Ascending aorta (tissue), 2 donors: Measurements from ENCODE around the gene PROC. TPM values are rescaled to one million over a fixed set of nuclear protein-coding genes. Genes with fewer than 3 reads are reported as not detected.
A peak's percentile ranks its signal among the peaks of the same experiment; 100 is the strongest.

Experiments used
- DNase-seq, 2 donors: peaks; one replicate each; pipeline ENCODE4 v3.0.0-alpha.2; 2019; ENCODE audit warnings: low spot score in 2 of 2
- H3K27ac ChIP-seq, 2 donors: fragments of 200-600 bp; sonication (generic); one replicate each; pipeline ENCODE4 v1.5.1; 2016 to 2017; ENCODE audit warnings: mild to moderate bottlenecking in 1 of 2
- H3K27me3 ChIP-seq: fragments of 200-600 bp; sonication (generic); one replicate; pipeline ENCODE4 v1.5.1; 2017
- H3K36me3 ChIP-seq, 2 donors: fragments of 200-600 bp; sonication (generic); one replicate each; pipeline ENCODE4 v1.5.1; 2016
- H3K4me1 ChIP-seq, 2 donors: fragments of 200-600 bp; sonication (generic); one replicate each; pipeline ENCODE4 v1.5.1; 2016 to 2017; ENCODE audit warnings: mild to moderate bottlenecking in 1 of 2
- H3K4me3 ChIP-seq, 2 donors: fragments of 200-600 bp; sonication (generic); one replicate each; pipeline ENCODE4 v1.5.1; 2016 to 2017; ENCODE audit warnings: mild to moderate bottlenecking in 1 of 2
- H3K9me3 ChIP-seq, 2 donors: fragments of 200-600 bp; sonication (generic); one replicate each; pipeline ENCODE4 v1.5.1; 2016
- intact Hi-C: fragments of 100-400 bp; cut with DNase I; formaldehyde crosslinking; loops from one replicate; pipeline ENCODE4 v1.15.1; 2023
- total RNA-seq: library from RNA; depleted of rRNA; stranded (reverse); fragments of >200 nt; gene quantifications from one replicate; pipeline ENCODE4 v1.1.0, GENCODE V29; 2016
- TF ChIP-seq, protein P1 (sequence below), 3 experiments: fragments of 200-600 bp in 2 of 3; fragments of 450-650 bp in 1 of 3; sonication (generic) in 2 of 3; IDR thresholded peaks; one replicate each; pipeline ENCODE4 v1.5.1; 2016 to 2019; ENCODE audit warnings: antibody characterized with exemption in 3 of 3, mild to moderate bottlenecking in 1 of 3, moderate library complexity in 1 of 3

Gene PROC
- total RNA-seq, 1 donor from 2014 or later = not detected

DNA sequence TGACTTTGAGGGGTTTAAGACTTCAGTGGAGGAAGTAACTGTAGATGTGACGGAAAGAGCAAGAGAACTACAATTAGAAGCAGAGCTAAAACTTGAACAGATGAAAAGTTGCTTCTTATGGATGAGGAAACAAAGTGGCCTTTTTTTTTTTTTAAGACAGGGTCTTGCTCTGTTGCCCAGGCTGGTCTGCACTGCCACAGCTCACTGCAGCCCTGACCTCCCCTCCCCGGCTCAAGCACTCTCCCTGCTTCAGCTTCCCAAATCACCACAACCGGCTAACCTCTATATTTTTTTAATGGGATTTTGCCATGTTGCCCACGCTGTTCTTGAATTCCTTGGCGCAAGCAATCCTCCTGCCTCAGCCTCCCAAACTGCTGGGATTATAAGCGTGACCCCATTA is 33.7 kb upstream of the PROC start:
- Histone ChIP-seq H3K27ac (peak overlapping the region in 1 of 2 donors; percentile 7), H3K9me3 (no peaks in the 10 kb centered on the region), H3K4me3 (no peak overlapping the region), H3K36me3 (no peaks in the 10 kb centered on the region), H3K4me1 (peaks cover 3 to 9% of the 10 kb centered on the region in 2 donors), H3K27me3 (no peaks in the 10 kb centered on the region)
- DNase-seq = no peak
- TF ChIP-seq, protein P1, sequence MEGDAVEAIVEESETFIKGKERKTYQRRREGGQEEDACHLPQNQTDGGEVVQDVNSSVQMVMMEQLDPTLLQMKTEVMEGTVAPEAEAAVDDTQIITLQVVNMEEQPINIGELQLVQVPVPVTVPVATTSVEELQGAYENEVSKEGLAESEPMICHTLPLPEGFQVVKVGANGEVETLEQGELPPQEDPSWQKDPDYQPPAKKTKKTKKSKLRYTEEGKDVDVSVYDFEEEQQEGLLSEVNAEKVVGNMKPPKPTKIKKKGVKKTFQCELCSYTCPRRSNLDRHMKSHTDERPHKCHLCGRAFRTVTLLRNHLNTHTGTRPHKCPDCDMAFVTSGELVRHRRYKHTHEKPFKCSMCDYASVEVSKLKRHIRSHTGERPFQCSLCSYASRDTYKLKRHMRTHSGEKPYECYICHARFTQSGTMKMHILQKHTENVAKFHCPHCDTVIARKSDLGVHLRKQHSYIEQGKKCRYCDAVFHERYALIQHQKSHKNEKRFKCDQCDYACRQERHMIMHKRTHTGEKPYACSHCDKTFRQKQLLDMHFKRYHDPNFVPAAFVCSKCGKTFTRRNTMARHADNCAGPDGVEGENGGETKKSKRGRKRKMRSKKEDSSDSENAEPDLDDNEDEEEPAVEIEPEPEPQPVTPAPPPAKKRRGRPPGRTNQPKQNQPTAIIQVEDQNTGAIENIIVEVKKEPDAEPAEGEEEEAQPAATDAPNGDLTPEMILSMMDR (IDR thresholded peaks at IDR 0.05) = no peak
- intact Hi-C loops = loop anchor here (10.0 kb wide), 1 partner anchor 290 kb away; the partner anchor contains the start of gene LIMS2

DNA sequence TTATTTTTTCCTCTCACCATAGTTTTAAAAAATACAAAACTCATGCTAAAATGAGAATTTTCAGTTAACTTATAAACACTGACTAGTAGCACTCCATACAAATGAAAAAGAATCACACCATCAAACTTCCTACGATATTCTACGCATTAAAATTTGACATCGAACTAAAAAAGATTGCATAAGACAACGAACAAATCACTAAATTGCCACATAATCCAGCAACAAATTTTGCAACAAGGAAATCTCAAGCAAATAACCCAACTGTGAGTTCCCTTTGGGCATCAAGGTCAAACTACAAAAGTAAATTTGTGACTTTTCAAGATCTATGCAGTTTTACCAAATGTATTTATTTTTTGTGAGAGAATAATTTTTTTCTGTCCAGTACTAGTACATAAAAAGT is 32.0 kb upstream of the PROC start:
- no peaks in the 10 kb centered on the region for H3K27me3 ChIP-seq
- peak overlapping the region; percentile 98 to 100 for H3K27ac ChIP-seq
- no peaks in the 10 kb centered on the region for H3K9me3 ChIP-seq
- H3K36me3 ChIP-seq = no peaks in the 10 kb centered on the region
- DNase-seq = no peak
- intact Hi-C loops = loop anchor here (2.0 to 10.0 kb wide), 3 partner anchors 31 to 289 kb away; partner anchors contain the start of gene LIMS2
- TF ChIP-seq, protein P1 (IDR thresholded peaks at IDR 0.05) = no peak
- peak overlapping the region; percentile 90 to 99 for H3K4me3 ChIP-seq
- peaks cover 3 to 9% of the 10 kb centered on the region in 2 donors for H3K4me1 ChIP-seq

DNA sequence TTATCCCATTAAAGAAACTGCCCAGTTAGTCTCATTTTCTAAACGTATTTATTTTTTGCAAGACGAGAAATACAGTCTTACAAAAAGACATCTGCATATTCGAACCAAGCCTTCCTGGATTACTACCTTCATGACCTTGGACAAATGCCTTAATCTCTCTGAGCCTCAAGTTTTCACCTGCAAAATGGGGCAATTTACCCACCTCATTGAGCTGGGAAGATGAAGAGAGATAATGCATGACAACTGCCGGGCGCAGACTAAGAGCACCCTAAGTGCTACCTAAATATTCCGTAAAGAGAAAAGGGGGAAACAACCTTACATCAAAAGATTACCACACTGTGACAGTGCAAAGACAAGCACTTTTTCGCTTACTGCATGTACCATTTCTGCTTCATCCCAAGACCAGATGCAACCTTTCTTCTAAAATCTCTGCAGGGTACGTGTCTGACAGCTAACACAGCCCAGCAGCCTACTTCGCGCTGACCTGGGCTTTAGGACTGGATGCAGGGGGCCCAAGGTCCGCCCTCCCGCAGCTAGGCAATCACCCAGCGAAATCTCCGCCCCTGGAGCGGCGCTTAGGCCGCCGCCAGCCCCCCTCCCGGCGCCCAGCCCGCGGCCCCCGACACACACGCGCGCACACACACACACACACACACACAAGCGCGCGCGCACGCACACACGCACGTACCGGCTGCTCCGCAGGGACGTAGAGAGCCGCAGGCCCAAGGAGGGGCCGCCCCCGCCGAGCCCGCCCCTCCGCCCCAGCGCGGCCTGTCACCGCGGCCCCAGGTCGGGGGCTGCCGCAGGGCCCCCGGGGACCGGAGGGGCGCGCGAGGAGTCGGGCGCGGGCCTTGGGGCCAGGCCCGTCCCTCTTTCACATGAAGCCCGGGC is 31.2 kb upstream of the PROC start:
- TF ChIP-seq, protein P1 (IDR thresholded peaks at IDR 0.05) = no peak
- intact Hi-C loops = loop anchor here (2.0 to 10.0 kb wide), 3 partner anchors 30 to 288 kb away; partner anchors contain the start of gene LIMS2
- DNase-seq = peak in 1 of 2 donors; percentile 91
- H3K27me3 ChIP-seq = no peaks in the 10 kb centered on the region
- H3K27ac ChIP-seq = peak overlapping the region; percentile 98 to 100
- H3K36me3 ChIP-seq = no peaks in the 10 kb centered on the region
- peak overlapping the region; percentile 90 to 99 for H3K4me3 ChIP-seq
- peaks cover 4 to 9% of the 10 kb centered on the region in 2 donors for H3K4me1 ChIP-seq
- no peaks in the 10 kb centered on the region for H3K9me3 ChIP-seq

DNA sequence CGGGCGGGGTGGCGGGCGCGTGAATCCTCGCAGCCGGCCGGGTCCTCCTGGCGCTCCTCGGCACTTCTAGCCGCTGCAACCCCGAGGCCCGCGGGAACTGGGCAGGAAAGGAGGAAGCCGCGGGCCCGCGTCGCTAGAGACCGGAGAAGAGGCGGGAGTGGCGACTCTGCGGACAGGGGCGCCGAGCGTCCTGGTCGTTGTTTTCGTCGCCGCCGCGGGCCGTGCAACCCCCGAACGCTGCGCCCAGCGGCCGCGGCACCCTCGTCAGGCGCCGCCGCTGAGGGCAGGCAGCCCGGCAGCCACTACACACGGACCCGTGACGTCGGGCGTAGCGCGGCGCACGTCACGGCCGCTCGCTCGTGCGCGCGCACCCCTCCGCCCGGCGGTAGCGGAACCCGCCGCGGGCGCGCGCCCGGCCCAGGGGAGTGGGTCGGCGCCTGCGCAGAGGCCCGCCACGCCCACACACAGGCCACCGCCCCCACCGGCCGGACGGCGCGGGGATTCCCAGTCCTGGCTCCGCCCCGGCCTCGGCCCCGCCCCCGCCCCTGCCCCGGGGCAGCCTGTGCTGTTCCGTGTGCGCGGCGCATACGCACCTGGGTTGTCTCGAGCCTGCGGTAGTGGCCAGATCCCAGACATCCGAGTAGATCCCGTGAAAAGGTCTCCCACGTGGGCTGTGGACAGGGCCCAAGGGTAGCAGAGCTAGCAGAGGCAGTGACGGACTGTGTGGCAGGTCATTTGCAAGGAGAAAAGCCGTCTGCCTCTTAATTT is 30.4 kb upstream of the PROC start, which contains the start of gene MAP3K2:
MAP3K2 (minus strand) TSS at position 321 of the 768 bp plus-strand sequence. CDS start 44,846 bp downstream, outside the sequence.
- TF ChIP-seq, protein P1 (IDR thresholded peaks at IDR 0.05) = no peak
- H3K4me3 ChIP-seq = peak within 1 kb of the TSS; percentile 90 to 99
- intact Hi-C loops = loop anchor here (1.0 to 10.0 kb wide), 4 partner anchors 19 to 287 kb away; partner anchors contain the start of gene LIMS2
- peaks cover 8 to 15% of the 10 kb centered on the region in 2 donors for H3K4me1 ChIP-seq
- peak within 1 kb of the TSS; percentile 98 to 100 for H3K27ac ChIP-seq
- H3K9me3 ChIP-seq = no peaks in the 10 kb centered on the region
- no peaks in the 10 kb centered on the region for H3K36me3 ChIP-seq
- no peaks in the 10 kb centered on the region for H3K27me3 ChIP-seq
- peak; percentile 77 to 96 for DNase-seq

- H3K27me3 ChIP-seq = no peaks in the 10 kb centered on the region
- TF ChIP-seq, protein P1 (IDR thresholded peaks at IDR 0.05) = no peak
- no peaks in the 10 kb centered on the region for H3K36me3 ChIP-seq
- peak overlapping the region; percentile 90 to 99 for H3K4me3 ChIP-seq
- H3K9me3 ChIP-seq = no peaks in the 10 kb centered on the region
- no peak for DNase-seq
- peaks cover 8 to 16% of the 10 kb centered on the region in 2 donors for H3K4me1 ChIP-seq
- intact Hi-C loops = loop anchor here (1.0 to 10.0 kb wide), 3 partner anchors 19 to 286 kb away; partner anchors contain the start of gene LIMS2
- H3K27ac ChIP-seq = peak overlapping the region; percentile 84 to 98
Observed at GRCh38 chr2:127388423-127389164, 29.6 kb upstream of the PROC start.
